Trophoblast cell (in vitro differentiated cells and primary cell): Measurements from ENCODE around the gene LDAH.

Source experiments
- DNase-seq, 2 donors: peaks; one replicate each; pipeline ENCODE4 v3.0.0-alpha.2; 2016
- H2AFZ ChIP-seq: 2 replicates; pipeline ENCODE4 v1.6.1; 2013; ENCODE audit warnings: low read length, moderate library complexity, mild to moderate bottlenecking; ENCODE audit not compliant: insufficient read depth, poor library complexity
- H2AK5ac ChIP-seq: 2 replicates; pipeline ENCODE4 v1.6.1; 2013; ENCODE audit warnings: mild to moderate bottlenecking, low read length
- H2BK120ac ChIP-seq: 2 replicates; pipeline ENCODE4 v1.6.1; 2013; ENCODE audit warnings: low read length, mild to moderate bottlenecking, moderate library complexity; ENCODE audit not compliant: insufficient read depth, poor library complexity
- H2BK12ac ChIP-seq: 2 replicates; pipeline ENCODE4 v1.6.1; 2013; ENCODE audit warnings: mild to moderate bottlenecking, low read length, moderate library complexity
- H2BK5ac ChIP-seq: 2 replicates; pipeline ENCODE4 v1.6.1; 2013; ENCODE audit warnings: low read length, low read depth, moderate library complexity, mild to moderate bottlenecking; ENCODE audit not compliant: poor library complexity
- H3K14ac ChIP-seq: 2 replicates; pipeline ENCODE4 v1.6.1; 2013; ENCODE audit warnings: mild to moderate bottlenecking, low read length
- H3K18ac ChIP-seq: 2 replicates; pipeline ENCODE4 v1.6.1; 2013; ENCODE audit warnings: mild to moderate bottlenecking, low read length
- H3K23ac ChIP-seq: 2 replicates; pipeline ENCODE4 v1.6.1; 2013; ENCODE audit warnings: low read length
- H3K27ac ChIP-seq: 2 replicates; pipeline ENCODE4 v1.5.1; 2013; ENCODE audit warnings: low read depth, mild to moderate bottlenecking, inconsistent platforms, low read length, moderate library complexity
- H3K27me3 ChIP-seq: 2 replicates; pipeline ENCODE4 v1.6.1; 2013; ENCODE audit warnings: inconsistent platforms, mild to moderate bottlenecking, low read length, moderate library complexity; ENCODE audit not compliant: insufficient read depth
- H3K36me3 ChIP-seq, 2 experiments: 1 replicate in 1 of 2; 2 replicates in 1 of 2; pipeline ENCODE4 v1.6.1; 2013; ENCODE audit warnings: low read length in 2 of 2, mild to moderate bottlenecking in 2 of 2, moderate library complexity in 1 of 2; ENCODE audit not compliant: insufficient read depth in 2 of 2, control insufficient read depth in 1 of 2
- H3K4ac ChIP-seq: 2 replicates; pipeline ENCODE4 v1.6.1; 2013; ENCODE audit warnings: low read depth, mild to moderate bottlenecking, low read length, moderate library complexity
- H3K4me1 ChIP-seq, 2 experiments: 1 replicate in 1 of 2; 2 replicates in 1 of 2; pipeline ENCODE4 v1.6.1; 2013; ENCODE audit warnings: low read length in 2 of 2, mild to moderate bottlenecking in 2 of 2, moderate library complexity in 1 of 2; ENCODE audit not compliant: insufficient read depth in 2 of 2, control insufficient read depth in 1 of 2
- H3K4me2 ChIP-seq: 2 replicates; pipeline ENCODE4 v1.6.1; 2013; ENCODE audit warnings: inconsistent platforms, mild to moderate bottlenecking, low read length, moderate library complexity
- H3K4me3 ChIP-seq: 2 replicates; pipeline ENCODE4 v1.5.1; 2013; ENCODE audit warnings: mild to moderate bottlenecking, low read depth, low read length, inconsistent platforms
- H3K79me1 ChIP-seq: one replicate; pipeline ENCODE4 v1.6.1; 2013; ENCODE audit warnings: low read length
- H3K79me2 ChIP-seq: 2 replicates; pipeline ENCODE4 v1.6.1; 2013; ENCODE audit warnings: low read length, mild to moderate bottlenecking; ENCODE audit not compliant: control insufficient read depth, insufficient read depth, poor library complexity
- H3K9ac ChIP-seq: 2 replicates; pipeline ENCODE4 v1.6.1; 2013; ENCODE audit warnings: mild to moderate bottlenecking, low read length
- H3K9me3 ChIP-seq: 2 replicates; pipeline ENCODE4 v1.6.1; 2013; ENCODE audit warnings: low read depth, mild to moderate bottlenecking, control low read depth, inconsistent platforms, low read length; ENCODE audit not compliant: insufficient read depth
- H4K12ac ChIP-seq: 2 replicates; pipeline ENCODE4 v1.6.1; 2013; ENCODE audit warnings: low read depth, mild to moderate bottlenecking, low read length, moderate library complexity
- H4K8ac ChIP-seq: 2 replicates; pipeline ENCODE4 v1.6.1; 2013; ENCODE audit warnings: low read depth, mild to moderate bottlenecking, low read length, moderate library complexity
- H4K91ac ChIP-seq: one replicate; pipeline ENCODE4 v1.6.1; 2013; ENCODE audit warnings: low read depth, mild to moderate bottlenecking, low read length, moderate library complexity
- WGBS: extraction: QIAGEN DNeasy Blood & Tissue Kit; methylation state at CpG from one replicate; pipeline ENCODE4 v1.1.7; 2013; ENCODE audit warnings: missing lambda C conversion rate; ENCODE audit not compliant: insufficient read length, insufficient coverage; ENCODE audit errors: extremely low coverage; 5-methylcytosine and 5-hydroxymethylcytosine counted together

LDAH gene

DNA sequence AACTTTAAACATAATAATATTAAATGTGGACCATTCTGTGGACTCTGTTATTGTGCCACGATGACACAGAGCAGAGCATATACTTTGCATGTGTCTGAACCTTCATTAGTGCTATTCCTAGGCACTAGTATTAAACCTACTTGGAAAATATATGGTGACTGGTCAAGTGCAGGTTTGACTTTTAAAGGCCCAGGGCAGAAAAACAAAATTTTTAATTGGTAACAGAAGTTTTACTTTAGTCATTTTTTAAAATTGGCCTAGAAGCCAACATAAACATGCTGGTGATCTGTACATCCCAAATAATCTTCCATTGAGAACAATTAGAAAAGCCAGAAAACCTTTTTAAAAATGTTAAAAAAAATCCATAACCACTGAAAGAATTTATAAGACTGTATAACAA lies 16.6 kb downstream of the LDAH start:
- H3K27me3 ChIP-seq, result no peaks in the 10 kb centered on the region
- no CpG with 5 or more reads among the region's 1 CpG for WGBS

DNA sequence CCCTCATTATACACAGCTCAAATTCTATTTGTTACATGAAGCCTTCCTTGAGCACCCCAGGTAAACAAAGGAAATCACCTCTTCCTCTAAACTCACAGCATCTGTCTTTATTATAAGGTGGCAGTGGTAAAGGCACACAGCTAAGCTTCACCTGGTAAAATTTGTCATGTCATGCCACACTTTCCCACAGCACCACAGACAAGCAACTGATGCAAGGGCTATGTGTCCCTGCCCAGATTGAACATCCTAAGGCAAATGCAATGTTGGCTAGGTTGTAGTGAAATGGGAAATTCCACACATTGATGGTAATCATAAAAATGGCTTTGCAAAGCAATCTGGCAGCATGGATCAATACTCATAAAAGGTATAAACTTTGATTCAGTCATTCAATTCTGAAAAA lies 18.9 kb downstream of the LDAH start:
- Histone ChIP-seq H3K23ac (peak overlapping the region; percentile 86), H3K9ac (no peak overlapping the region), H4K91ac (no peak overlapping the region), H2AFZ (no peak overlapping the region), H2BK12ac (no peak overlapping the region), H3K18ac (no peak overlapping the region), H3K79me2 (no peaks in the 10 kb centered on the region), H2AK5ac (no peak overlapping the region), H3K14ac (no peak overlapping the region), H3K27ac (no peak overlapping the region), H3K27me3 (no peaks in the 10 kb centered on the region), H3K4me1 (peaks cover 0 to 4% of the 10 kb centered on the region in 2 experiments), H3K79me1 (no peaks in the 10 kb centered on the region), H3K9me3 (no peaks in the 10 kb centered on the region), H4K8ac (no peak overlapping the region), H3K4ac (no peak overlapping the region), H2BK120ac (no peak overlapping the region), H3K4me3 (no peak overlapping the region), H2BK5ac (no peak overlapping the region), H4K12ac (no peak overlapping the region), H3K36me3 (no peaks in the 10 kb centered on the region), H3K4me2 (no peak overlapping the region)
- no peak for DNase-seq

More for the DNA sequence above, 16.6 kb downstream of the LDAH start:
- no peak overlapping the region for H2BK5ac ChIP-seq
- H3K4me1 ChIP-seq, result peaks cover 0 to 4% of the 10 kb centered on the region in 2 experiments
- H3K79me1 ChIP-seq, result no peaks in the 10 kb centered on the region
- H3K79me2 ChIP-seq, result no peaks in the 10 kb centered on the region
- H3K36me3 ChIP-seq, result no peaks in the 10 kb centered on the region
- no peak overlapping the region for H3K27ac ChIP-seq
- no peak overlapping the region for H3K14ac ChIP-seq
- H4K12ac ChIP-seq, result no peak overlapping the region
- no peak for DNase-seq
- H2AFZ ChIP-seq, result no peak overlapping the region
- H3K4me3 ChIP-seq, result no peak overlapping the region
- no peak overlapping the region for H3K4me2 ChIP-seq
- no peak overlapping the region for H3K9ac ChIP-seq
- H2AK5ac ChIP-seq, result no peak overlapping the region
- H4K8ac ChIP-seq, result no peak overlapping the region
- H3K23ac ChIP-seq, result no peak overlapping the region
- H3K18ac ChIP-seq, result no peak overlapping the region
- H2BK12ac ChIP-seq, result no peak overlapping the region
- H3K4ac ChIP-seq, result no peak overlapping the region
- no peaks in the 10 kb centered on the region for H3K9me3 ChIP-seq
- H4K91ac ChIP-seq, result no peak overlapping the region
- no peak overlapping the region for H2BK120ac ChIP-seq

DNA sequence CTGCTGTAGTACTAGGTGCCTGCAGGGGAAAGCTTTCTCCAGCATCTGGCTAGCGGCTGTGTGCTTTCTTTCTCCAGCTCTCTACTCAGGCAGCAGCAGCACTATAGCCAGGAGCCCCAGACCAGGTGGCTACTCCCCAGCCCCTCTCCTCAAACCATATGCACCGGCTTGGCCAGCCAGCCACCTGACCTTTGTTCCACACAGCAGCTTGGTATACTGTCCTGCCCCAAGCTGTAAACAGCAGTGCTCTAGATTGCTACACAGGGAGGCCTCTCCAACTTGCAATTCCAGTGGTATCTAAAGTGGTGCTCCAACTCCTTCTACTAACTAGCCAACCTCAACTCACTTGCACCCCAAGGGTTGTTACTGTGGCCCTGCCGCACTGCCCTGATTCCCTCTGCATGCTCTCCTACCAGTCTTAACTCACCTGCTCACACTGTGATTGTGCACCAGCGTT lies 19.6 kb downstream of the LDAH start:
- no peak overlapping the region for H3K27ac ChIP-seq
- H3K14ac ChIP-seq, result no peak overlapping the region

DNA sequence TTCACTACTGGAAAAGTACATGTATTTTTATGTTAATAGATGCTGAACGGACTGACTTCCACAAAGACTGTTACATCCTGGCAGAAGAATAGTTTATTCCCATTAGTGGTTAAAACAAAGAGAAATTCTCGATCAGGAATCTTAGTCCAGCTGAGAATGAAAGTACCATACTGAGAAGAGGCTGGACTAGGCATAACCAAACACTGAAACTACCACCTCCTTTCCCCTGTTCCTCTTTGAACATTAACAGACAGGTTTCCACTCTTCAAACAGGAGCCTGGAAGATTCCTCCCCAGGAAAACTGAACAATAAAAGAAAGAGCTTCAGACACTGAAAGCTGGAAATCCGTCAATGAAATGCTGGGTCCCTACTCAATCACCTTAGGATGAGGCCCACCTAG lies 25.8 kb downstream of the LDAH start:
- Histone ChIP-seq H3K4me1 (peaks cover 0 to 2% of the 10 kb centered on the region in 2 experiments), H4K8ac (no peak overlapping the region), H3K4ac (no peak overlapping the region), H3K4me2 (no peak overlapping the region), H3K9ac (no peak overlapping the region), H3K79me1 (peaks cover 3% of the 10 kb centered on the region), H3K23ac (no peak overlapping the region), H3K27me3 (no peaks in the 10 kb centered on the region), H3K79me2 (no peaks in the 10 kb centered on the region), H3K18ac (no peak overlapping the region), H3K27ac (peak overlapping the region; percentile 51), H4K91ac (peak overlapping the region; percentile 71), H2BK12ac (no peak overlapping the region), H2AK5ac (no peak overlapping the region), H2BK5ac (no peak overlapping the region), H3K4me3 (no peak overlapping the region), H3K14ac (no peak overlapping the region), H4K12ac (no peak overlapping the region), H2AFZ (no peak overlapping the region), H3K36me3 (peaks cover 0 to 2% of the 10 kb centered on the region in 2 experiments), H3K9me3 (no peaks in the 10 kb centered on the region), H2BK120ac (peak overlapping the region; percentile 26)
- DNase-seq, result no peak
- no CpG with 5 or more reads among the region's 3 CpGs for WGBS

More for the DNA sequence above, 19.6 kb downstream of the LDAH start:
- Histone ChIP-seq H3K9ac (no peak overlapping the region), H2AK5ac (no peak overlapping the region), H3K79me1 (no peaks in the 10 kb centered on the region), H3K18ac (no peak overlapping the region), H2AFZ (no peak overlapping the region), H3K9me3 (no peaks in the 10 kb centered on the region), H4K12ac (no peak overlapping the region), H2BK5ac (no peak overlapping the region), H3K36me3 (no peaks in the 10 kb centered on the region), H2BK12ac (no peak overlapping the region), H4K8ac (no peak overlapping the region), H3K4me3 (no peak overlapping the region), H3K4me2 (peak overlapping the region; percentile 15), H4K91ac (no peak overlapping the region), H3K27me3 (no peaks in the 10 kb centered on the region), H3K79me2 (no peaks in the 10 kb centered on the region), H3K4ac (no peak overlapping the region), H3K23ac (no peak overlapping the region), H3K4me1 (peaks cover 0 to 4% of the 10 kb centered on the region in 2 experiments), H2BK120ac (no peak overlapping the region)
- no peak for DNase-seq
- WGBS, result no CpG with 5 or more reads among the region's 4 CpGs
